Measurements from ENCODE around the gene IQSEC1. TPM values are rescaled to one million over a fixed set of nuclear protein-coding genes. Genes with fewer than 3 reads are reported as not detected.

The IQSEC1 gene
- polyA plus RNA-seq, 1 experiment: 3.6 TPM

- no peak for TF ChIP-seq CTCF (IDR thresholded peaks at IDR 0.05; ENCODE audit: low read depth, low read length)
- Histone ChIP-seq H3K27me3 (ENCODE audit: control insufficient read depth, insufficient read depth, low read length) (no peaks in the 10 kb centered on the region), H3K27ac (ENCODE audit: low read depth, low read length) (no peak overlapping the region), H3K9me3 (ENCODE audit: control insufficient read depth, insufficient read depth, low read length) (no peaks in the 10 kb centered on the region), H3K4me3 (ENCODE audit: low read depth, low read length) (no peak overlapping the region)
- ChIA-PET CTCF (interaction anchor here (1.2 kb wide), 1 partner anchor 38 kb away, joined by 3 read pairs; no protein-coding TSS in a partner anchor), POLR2A (no interaction called here)
- no peak for DNase-seq (ENCODE audit: low read depth, low spot score)
Measured at GRCh38 chr3:12946251-12946648, 127.0 kb downstream of the IQSEC1 start.

DNA sequence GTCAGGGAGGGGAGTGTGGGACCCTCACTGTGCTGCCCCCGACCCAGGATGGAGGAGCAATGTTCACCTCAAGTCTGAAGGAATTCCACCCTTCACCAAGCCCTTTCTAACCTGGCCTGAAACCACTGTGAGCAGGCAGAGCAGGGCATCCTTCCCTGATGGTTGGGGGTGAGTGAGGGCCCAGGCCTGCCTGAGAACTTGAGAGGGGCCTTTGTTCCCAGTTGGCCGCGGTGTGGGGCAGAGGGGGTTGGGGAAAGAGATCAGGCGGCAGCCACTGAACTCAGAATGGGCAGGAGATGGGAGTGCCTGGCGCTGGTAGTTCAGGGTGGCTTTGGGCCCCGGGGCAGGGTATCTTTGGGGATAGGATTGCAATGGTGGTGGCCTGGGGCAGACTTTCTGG lies 128.4 kb downstream of the IQSEC1 start:
- no peak for TF ChIP-seq CTCF (IDR thresholded peaks at IDR 0.05; ENCODE audit: low read depth, low read length)
- CTCF ChIA-PET: interaction anchor here (0.6 to 0.7 kb wide), 2 partner anchors 40 to 49 kb away, joined by 3 to 4 read pairs; no protein-coding TSS in a partner anchor
- DNase-seq (ENCODE audit: low read depth, low spot score): no peak
- no peak overlapping the region for H3K4me3 ChIP-seq (ENCODE audit: low read depth, low read length)
- H3K27me3 ChIP-seq (ENCODE audit: control insufficient read depth, insufficient read depth, low read length): no peaks in the 10 kb centered on the region
- no peaks in the 10 kb centered on the region for H3K9me3 ChIP-seq (ENCODE audit: control insufficient read depth, insufficient read depth, low read length)
- no peak overlapping the region for H3K27ac ChIP-seq (ENCODE audit: low read depth, low read length)
- POLR2A ChIA-PET: interaction anchor here (0.6 kb wide), 1 partner anchor 165 kb away, joined by 5 read pairs; no protein-coding TSS in a partner anchor

- DNase-seq (ENCODE audit: low read depth, low spot score): no peak
- TF ChIP-seq CTCF (IDR thresholded peaks at IDR 0.05; ENCODE audit: low read depth, low read length): no peak
- Histone ChIP-seq H3K4me3 (ENCODE audit: low read depth, low read length) (no peak overlapping the region), H3K27me3 (ENCODE audit: control insufficient read depth, insufficient read depth, low read length) (no peaks in the 10 kb centered on the region), H3K9me3 (ENCODE audit: control insufficient read depth, insufficient read depth, low read length) (no peaks in the 10 kb centered on the region), H3K27ac (ENCODE audit: low read depth, low read length) (no peak overlapping the region)
- ChIA-PET POLR2A (no interaction called here), CTCF (no interaction called here)
Measured at GRCh38 chr3:12944413-12944812, 128.8 kb downstream of the IQSEC1 start.

GRCh38 chr3:12943124-12944021 lies 129.9 kb downstream of the IQSEC1 start:
- ChIA-PET POLR2A (no interaction called here), CTCF (no interaction called here)
- no peaks in the 10 kb centered on the region for H3K9me3 ChIP-seq (ENCODE audit: control insufficient read depth, insufficient read depth, low read length)
- TF ChIP-seq CTCF (IDR thresholded peaks at IDR 0.05; ENCODE audit: low read depth, low read length): no peak
- no peak for DNase-seq (ENCODE audit: low read depth, low spot score)
- no peak overlapping the region for H3K27ac ChIP-seq (ENCODE audit: low read depth, low read length)
- H3K4me3 ChIP-seq (ENCODE audit: low read depth, low read length): no peak overlapping the region
- no peaks in the 10 kb centered on the region for H3K27me3 ChIP-seq (ENCODE audit: control insufficient read depth, insufficient read depth, low read length)

GRCh38 chr3:12941495-12942023 lies 131.7 kb downstream of the IQSEC1 start:
- H3K27me3 ChIP-seq (ENCODE audit: control insufficient read depth, insufficient read depth, low read length): no peaks in the 10 kb centered on the region
- ChIA-PET CTCF (no interaction called here), POLR2A (no interaction called here)
- TF ChIP-seq CTCF (IDR thresholded peaks at IDR 0.05; ENCODE audit: low read depth, low read length): no peak
- H3K4me3 ChIP-seq (ENCODE audit: low read depth, low read length): no peak overlapping the region
- DNase-seq (ENCODE audit: low read depth, low spot score): no peak
- H3K27ac ChIP-seq (ENCODE audit: low read depth, low read length): no peak overlapping the region
- no peaks in the 10 kb centered on the region for H3K9me3 ChIP-seq (ENCODE audit: control insufficient read depth, insufficient read depth, low read length)

All from AG04450 (cell line).